HG02798 (cell line): ENCODE measurements around the gene LAMC1.

Experiments
- ATAC-seq: cut with Tn5 transposase; IDR thresholded peaks from one replicate; pipeline ENCODE4 v1.9.1; 2021; ENCODE audit warnings: mild to moderate bottlenecking; ENCODE audit not compliant: unreplicated experiment, poor library complexity

LAMC1 gene

GRCh38 chr1:183179033-183179432 lies 155.8 kb downstream of the LAMC1 start:
- ATAC-seq, result no peak

- ATAC-seq, result no peak
Observed at GRCh38 chr1:183180218-183180617, 157.0 kb downstream of the LAMC1 start.

- ATAC-seq, result peak; percentile 75
Observed at GRCh38 chr1:183180634-183181056, 157.4 kb downstream of the LAMC1 start.

- no peak for ATAC-seq
Observed at GRCh38 chr1:183185941-183186490, 162.8 kb downstream of the LAMC1 start, which contains the start of gene LAMC2. TSS of gene LAMC2 (plus strand) at chr1:183186264. CDS start at chr1:183186353, 89 bp downstream.

- no peak for ATAC-seq
Observed at GRCh38 chr1:183186841-183187240, 163.6 kb downstream of the LAMC1 start.

GRCh38 chr1:183188240-183188639 lies 165.0 kb downstream of the LAMC1 start:
- no peak for ATAC-seq

- ATAC-seq, result no peak
Observed at GRCh38 chr1:183191833-183192232, 168.6 kb downstream of the LAMC1 start.

GRCh38 chr1:183193963-183194525 lies 170.8 kb downstream of the LAMC1 start:
- ATAC-seq, result no peak

- ATAC-seq, result peak; percentile 93
Observed at GRCh38 chr1:183194527-183195141, 171.4 kb downstream of the LAMC1 start.

GRCh38 chr1:183195142-183195574 lies 171.9 kb downstream of the LAMC1 start:
- peak; percentile 49 for ATAC-seq
